Measurements from ENCODE around the gene GRHPR. TPM values are rescaled to one million over a fixed set of nuclear protein-coding genes. Genes with fewer than 3 reads are reported as not detected.
"Not testable (repeated sequence)": the region's sequence is repeated elsewhere in the genome, so short reads cannot be mapped to it uniquely, and the experiment has no call there.

GRHPR gene
- total RNA-seq, 1 donor from 2014 or later, result 78.1 TPM

DNA sequence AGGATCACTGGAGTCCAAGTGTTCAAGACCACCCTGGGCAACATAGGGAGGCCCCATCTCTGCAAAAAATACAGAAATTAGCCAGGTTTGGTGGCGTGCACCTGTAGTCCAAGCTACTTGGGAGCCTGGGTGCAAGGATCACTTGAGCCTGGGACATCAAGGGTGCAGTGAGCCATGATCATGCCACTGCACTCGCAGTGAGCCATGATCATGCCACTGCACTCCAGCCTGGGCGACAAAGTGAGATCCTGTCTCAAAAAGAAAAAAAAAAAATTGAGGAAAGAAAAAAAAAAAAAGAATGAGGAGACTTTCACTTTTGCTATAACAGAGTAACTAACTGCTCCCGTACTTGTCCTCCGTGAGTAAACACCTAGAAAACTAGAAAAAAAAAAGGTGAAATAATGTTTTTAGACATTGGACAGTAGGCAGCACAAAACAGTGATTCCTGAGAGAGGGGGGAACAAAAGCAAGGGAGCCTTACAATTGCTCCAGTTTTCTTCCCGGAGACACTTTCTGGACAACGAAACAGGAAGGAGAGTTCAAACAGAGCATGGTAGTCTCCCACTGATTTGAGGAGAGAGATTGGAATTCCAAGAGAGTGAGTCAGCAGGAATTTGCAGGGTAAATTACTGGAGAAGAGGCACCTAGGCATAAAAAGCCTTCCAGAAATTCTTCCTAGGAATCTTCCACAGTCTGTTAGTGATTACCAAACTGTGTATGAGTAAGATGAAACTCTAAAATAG is 49.6 kb downstream of the GRHPR start:
- peaks cover 2% of the 10 kb centered on the region for H3K27me3 Mint-ChIP-seq (ENCODE audit: unreplicated experiment)
- no peak overlapping the region for H3K4me3 Mint-ChIP-seq (ENCODE audit: unreplicated experiment)
- no peak overlapping the region for H3K27ac Mint-ChIP-seq (ENCODE audit: unreplicated experiment)
- H3K9me3 Mint-ChIP-seq (ENCODE audit: unreplicated experiment), result peaks cover 4% of the 10 kb centered on the region
- H3K4me1 Mint-ChIP-seq (ENCODE audit: low read depth, unreplicated experiment), result no peaks in the 10 kb centered on the region
- DNase-seq, result no peak
- TF ChIP-seq, protein P1, sequence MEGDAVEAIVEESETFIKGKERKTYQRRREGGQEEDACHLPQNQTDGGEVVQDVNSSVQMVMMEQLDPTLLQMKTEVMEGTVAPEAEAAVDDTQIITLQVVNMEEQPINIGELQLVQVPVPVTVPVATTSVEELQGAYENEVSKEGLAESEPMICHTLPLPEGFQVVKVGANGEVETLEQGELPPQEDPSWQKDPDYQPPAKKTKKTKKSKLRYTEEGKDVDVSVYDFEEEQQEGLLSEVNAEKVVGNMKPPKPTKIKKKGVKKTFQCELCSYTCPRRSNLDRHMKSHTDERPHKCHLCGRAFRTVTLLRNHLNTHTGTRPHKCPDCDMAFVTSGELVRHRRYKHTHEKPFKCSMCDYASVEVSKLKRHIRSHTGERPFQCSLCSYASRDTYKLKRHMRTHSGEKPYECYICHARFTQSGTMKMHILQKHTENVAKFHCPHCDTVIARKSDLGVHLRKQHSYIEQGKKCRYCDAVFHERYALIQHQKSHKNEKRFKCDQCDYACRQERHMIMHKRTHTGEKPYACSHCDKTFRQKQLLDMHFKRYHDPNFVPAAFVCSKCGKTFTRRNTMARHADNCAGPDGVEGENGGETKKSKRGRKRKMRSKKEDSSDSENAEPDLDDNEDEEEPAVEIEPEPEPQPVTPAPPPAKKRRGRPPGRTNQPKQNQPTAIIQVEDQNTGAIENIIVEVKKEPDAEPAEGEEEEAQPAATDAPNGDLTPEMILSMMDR (IDR thresholded peaks at IDR 0.05; ENCODE audit: partially characterized antibody, unreplicated experiment), result no peak
- H3K36me3 Mint-ChIP-seq (ENCODE audit: unreplicated experiment), result no peaks in the 10 kb centered on the region

DNA sequence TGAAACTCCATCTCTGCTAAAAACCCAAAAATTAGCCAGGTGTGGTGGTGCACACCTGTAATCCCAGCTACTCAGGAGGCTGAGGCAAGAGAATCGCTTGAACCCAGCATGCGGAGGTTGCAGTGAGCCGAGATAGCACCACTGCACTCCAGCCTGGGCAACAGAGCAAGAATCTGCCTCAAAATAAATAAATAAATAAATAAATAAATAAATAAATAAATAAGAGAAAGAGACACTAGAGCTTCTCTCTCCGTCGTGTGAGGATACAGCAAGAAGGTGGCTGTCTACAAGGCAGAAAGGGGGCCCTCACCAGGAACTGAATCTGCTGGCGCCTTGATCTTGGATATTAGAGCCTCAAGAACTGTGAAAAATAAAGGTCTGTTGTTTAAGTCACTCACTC is 51.5 kb downstream of the GRHPR start:
- not testable (repeated sequence) for H3K9me3 Mint-ChIP-seq (ENCODE audit: unreplicated experiment); H3K36me3 Mint-ChIP-seq (ENCODE audit: unreplicated experiment); H3K27me3 Mint-ChIP-seq (ENCODE audit: unreplicated experiment); DNase-seq; H3K27ac Mint-ChIP-seq (ENCODE audit: unreplicated experiment); H3K4me3 Mint-ChIP-seq (ENCODE audit: unreplicated experiment); H3K4me1 Mint-ChIP-seq (ENCODE audit: low read depth, unreplicated experiment)

DNA sequence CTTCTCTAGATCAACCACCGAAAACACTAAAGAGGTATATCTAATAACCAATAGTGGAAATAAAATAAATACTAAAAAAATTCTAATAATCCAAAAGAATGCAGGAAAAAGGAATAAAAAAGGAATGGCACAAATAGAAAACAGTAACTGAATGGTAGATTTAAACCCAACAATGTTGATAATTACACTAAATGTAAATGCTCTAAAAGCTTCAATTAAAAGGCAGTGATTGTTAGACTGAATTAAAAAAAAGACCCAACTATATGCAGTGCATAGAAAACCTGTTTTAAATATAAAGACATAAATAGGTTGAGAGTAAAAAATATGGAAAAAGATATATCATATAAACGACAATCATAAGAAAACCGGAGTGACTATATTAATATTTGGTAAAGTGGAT is 51.9 kb downstream of the GRHPR start:
- no peak for DNase-seq
- Mint-ChIP-seq H3K4me3 (ENCODE audit: unreplicated experiment) (no peak overlapping the region), H3K4me1 (ENCODE audit: low read depth, unreplicated experiment) (no peaks in the 10 kb centered on the region), H3K27ac (ENCODE audit: unreplicated experiment) (no peak overlapping the region), H3K27me3 (ENCODE audit: unreplicated experiment) (peaks cover 2% of the 10 kb centered on the region), H3K9me3 (ENCODE audit: unreplicated experiment) (peaks cover 4% of the 10 kb centered on the region), H3K36me3 (ENCODE audit: unreplicated experiment) (no peaks in the 10 kb centered on the region)
- TF ChIP-seq, protein P1 (IDR thresholded peaks at IDR 0.05; ENCODE audit: partially characterized antibody, unreplicated experiment), result no peak

DNA sequence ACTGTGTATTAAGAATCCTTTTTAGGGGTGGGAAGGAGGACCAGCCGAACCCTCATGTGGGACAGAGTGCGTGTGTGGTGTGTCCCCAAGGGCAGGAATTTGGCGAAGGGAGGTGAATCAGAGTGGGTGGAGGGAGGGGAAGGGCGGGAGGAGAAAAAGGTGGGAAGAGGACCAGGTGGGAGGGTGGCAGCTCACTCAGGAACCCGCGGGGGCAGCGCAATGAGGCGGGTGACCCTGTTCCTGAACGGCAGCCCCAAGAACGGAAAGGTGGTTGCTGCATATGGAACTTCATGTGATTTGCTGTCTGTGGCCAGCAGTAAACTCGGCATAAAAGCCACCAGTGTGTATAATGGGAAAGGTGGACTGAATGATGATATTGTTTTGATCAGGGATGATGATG is 54.4 kb downstream of the GRHPR start:
- no peak overlapping the region for H3K4me3 Mint-ChIP-seq (ENCODE audit: unreplicated experiment)
- DNase-seq, result no peak
- H3K27ac Mint-ChIP-seq (ENCODE audit: unreplicated experiment), result no peak overlapping the region
- no peaks in the 10 kb centered on the region for H3K4me1 Mint-ChIP-seq (ENCODE audit: low read depth, unreplicated experiment)
- TF ChIP-seq, protein P1 (IDR thresholded peaks at IDR 0.05; ENCODE audit: partially characterized antibody, unreplicated experiment), result no peak
- H3K9me3 Mint-ChIP-seq (ENCODE audit: unreplicated experiment), result peaks cover 4% of the 10 kb centered on the region
- H3K27me3 Mint-ChIP-seq (ENCODE audit: unreplicated experiment), result peaks cover 2% of the 10 kb centered on the region
- no peaks in the 10 kb centered on the region for H3K36me3 Mint-ChIP-seq (ENCODE audit: unreplicated experiment)

DNA sequence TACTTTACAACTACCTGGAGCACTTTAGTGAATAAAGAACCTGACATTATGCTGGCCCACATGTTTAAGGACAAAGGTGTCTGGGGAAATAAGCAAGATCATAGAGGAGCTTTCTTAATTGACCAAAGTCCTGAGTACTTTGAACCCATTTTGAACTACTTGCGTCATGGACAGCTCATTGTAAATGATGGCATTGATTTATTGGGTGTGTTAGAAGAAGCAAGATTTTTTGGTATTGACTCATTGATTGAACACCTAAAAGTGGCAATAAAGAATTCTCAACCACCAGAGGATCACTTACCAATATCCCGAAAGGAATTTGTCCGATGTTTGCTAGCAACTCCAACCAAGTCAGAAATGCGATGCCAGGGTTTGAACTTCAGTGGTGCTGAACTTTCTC is 54.9 kb downstream of the GRHPR start:
- H3K27ac Mint-ChIP-seq (ENCODE audit: unreplicated experiment); DNase-seq; H3K27me3 Mint-ChIP-seq (ENCODE audit: unreplicated experiment); H3K9me3 Mint-ChIP-seq (ENCODE audit: unreplicated experiment); H3K4me1 Mint-ChIP-seq (ENCODE audit: low read depth, unreplicated experiment); H3K36me3 Mint-ChIP-seq (ENCODE audit: unreplicated experiment); H3K4me3 Mint-ChIP-seq (ENCODE audit: unreplicated experiment): not testable (repeated sequence)

DNA sequence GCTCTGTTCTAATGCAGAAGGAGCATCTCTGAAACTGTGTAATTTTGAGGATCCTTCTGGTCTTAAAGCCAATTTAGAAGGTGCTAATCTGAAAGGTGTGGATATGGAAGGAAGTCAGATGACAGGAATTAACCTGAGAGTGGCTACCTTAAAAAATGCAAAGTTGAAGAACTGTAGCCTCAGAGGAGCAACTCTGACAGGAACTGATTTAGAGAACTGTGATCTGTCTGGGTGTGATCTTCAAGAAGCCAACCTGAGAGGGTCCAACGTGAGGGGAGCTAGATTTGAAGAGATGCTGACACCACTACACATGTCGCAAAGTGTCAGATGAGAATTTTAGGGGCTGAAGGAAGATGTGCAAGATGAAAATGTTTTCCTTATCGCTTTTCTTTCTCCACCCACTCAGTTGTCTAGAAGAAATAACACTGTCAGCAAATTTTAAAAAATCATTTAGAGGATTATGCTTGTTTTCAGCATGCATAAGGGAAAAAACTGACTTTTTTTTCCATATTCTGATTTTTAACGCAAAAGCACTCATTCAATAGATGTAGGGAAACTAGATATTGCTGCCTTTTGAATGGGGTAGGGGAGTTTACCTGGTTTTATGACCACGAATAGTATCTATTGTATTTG is 55.6 kb downstream of the GRHPR start:
- not testable (repeated sequence) for H3K9me3 Mint-ChIP-seq (ENCODE audit: unreplicated experiment); H3K4me1 Mint-ChIP-seq (ENCODE audit: low read depth, unreplicated experiment); H3K27ac Mint-ChIP-seq (ENCODE audit: unreplicated experiment); H3K36me3 Mint-ChIP-seq (ENCODE audit: unreplicated experiment); H3K4me3 Mint-ChIP-seq (ENCODE audit: unreplicated experiment); H3K27me3 Mint-ChIP-seq (ENCODE audit: unreplicated experiment); DNase-seq

Measured in glutamatergic neuron (in vitro differentiated cells).